Activated naive CD8-positive, alpha-beta T cell treated with anti-CD3 and anti-CD28 coated beads, Interleukin-2, amount 50 U/mL, for 16 hours (primary cell): ENCODE measurements around the gene CFAP70.
"Not testable (repeated sequence)": the region's sequence is repeated elsewhere in the genome, so short reads cannot be mapped to it uniquely, and the experiment has no call there.

Experiments used
- DNase-seq: peaks from one replicate; pipeline ENCODE4 v3.0.0-alpha.2; 2020; ENCODE audit warnings: low read depth, low spot score

Gene CFAP70

GRCh38 chr10:73339436-73339835 lies 19.2 kb downstream of the CFAP70 start:
- DNase-seq = no peak

GRCh38 chr10:73338801-73339368 lies 19.8 kb downstream of the CFAP70 start:
- DNase-seq = no peak

DNA sequence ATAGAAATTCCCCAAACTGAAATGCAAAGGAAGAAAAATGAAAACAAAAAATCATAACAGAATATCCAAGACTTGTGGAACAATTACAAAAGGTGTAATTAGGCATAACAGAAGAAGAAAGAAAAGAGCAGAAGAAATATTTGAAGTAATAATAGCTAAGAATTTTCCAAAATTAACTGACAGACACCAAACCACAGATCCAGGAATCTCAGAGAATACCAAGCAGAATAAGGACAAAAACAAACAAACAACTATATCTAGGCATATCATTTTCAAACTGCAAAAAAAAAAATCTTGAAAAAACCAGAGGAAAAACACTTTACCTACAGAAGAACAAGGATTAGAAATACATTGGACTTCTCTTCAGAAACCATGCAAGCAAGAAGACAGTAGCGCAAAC lies 25.5 kb downstream of the CFAP70 start:
- DNase-seq = no peak

DNA sequence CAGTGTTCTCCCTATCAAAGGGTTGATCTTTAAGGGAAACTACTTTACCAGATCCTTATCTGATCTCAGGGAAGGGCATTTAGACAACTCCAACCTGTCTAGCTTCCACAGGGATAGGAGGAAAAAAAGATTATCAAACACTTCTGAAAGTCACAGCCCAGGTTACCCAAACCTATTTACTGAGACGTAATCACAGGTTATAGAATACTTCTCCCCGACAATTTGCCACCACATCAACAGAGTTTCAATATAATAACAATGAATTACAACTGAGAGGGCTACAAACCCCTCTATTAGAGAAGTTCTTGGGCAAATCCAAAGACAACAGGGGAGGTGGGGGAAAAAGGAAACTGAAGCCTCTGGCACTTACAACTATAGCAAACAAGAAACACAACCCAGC lies 26.3 kb downstream of the CFAP70 start:
- DNase-seq = no peak

DNA sequence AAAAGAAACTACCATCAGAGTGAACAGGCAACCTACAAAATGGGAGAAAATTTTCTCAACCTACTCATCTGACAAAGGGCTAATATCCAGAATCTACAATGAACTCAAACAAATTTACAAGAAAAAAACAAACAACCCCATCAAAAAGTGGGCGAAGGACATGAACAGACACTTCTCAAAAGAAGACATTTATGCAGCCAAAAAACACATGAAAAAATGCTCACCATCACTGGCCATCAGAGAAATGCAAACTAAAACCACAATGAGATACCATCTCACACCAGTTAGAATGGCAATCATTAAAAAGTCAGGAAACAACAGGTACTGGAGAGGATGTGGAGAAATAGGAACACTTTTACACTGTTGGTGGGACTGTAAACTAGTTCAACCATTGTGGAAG lies 30.1 kb downstream of the CFAP70 start:
- not testable (repeated sequence) for DNase-seq

- DNase-seq = not testable (repeated sequence)
Observed at GRCh38 chr10:73325290-73325689, 33.4 kb downstream of the CFAP70 start.

DNA sequence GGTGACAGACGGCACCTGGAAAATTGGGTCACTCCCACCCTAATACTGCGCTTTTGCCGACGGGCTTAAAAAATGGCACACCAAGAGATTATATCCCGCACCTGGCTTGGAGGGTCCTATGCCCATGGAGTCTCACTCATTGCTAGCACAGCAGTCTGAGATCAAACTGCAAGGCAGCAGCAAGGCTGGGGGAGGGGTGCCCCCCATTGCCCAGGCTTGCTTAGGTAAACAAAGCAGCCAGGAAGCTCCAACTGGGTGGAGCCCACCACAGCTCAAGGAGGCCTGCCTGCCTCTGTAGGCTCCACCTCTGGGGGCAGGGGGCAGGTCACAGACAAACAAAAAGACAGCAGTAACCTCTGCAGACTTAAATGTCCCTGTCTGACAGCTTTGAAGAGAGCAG lies 35.1 kb downstream of the CFAP70 start:
- not testable (repeated sequence) for DNase-seq

GRCh38 chr10:73310475-73310874 lies 48.2 kb downstream of the CFAP70 start:
- DNase-seq = no peak

- DNase-seq = no peak
Observed at GRCh38 chr10:73307203-73307800, 51.4 kb downstream of the CFAP70 start.

DNA sequence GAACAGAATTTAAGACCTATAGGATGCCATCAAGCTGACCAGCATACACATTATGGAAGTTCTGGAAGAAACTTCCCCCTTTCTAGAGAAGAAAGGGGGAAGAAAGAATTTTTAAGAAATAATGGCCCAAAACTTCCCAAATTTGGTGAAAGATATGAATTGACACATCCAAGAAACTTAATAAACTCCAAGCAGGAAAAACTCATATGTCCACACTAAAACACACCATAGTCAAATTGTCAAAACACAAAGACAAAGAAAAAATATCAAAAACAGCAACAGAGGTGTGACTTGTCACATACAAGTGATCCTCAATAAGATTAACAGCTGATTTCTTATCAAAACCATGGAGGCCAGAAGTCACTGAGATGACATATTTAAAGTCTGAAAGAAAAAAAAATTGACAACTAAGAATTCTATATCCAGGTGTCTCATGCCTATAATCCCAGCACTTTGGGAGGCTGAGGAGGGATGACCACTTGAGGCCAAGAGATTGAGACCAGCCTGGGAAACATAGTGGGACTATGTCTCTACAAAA lies 52.4 kb downstream of the CFAP70 start:
- DNase-seq = no peak

- DNase-seq = no peak
Observed at GRCh38 chr10:73296946-73297345, 61.7 kb downstream of the CFAP70 start.

DNA sequence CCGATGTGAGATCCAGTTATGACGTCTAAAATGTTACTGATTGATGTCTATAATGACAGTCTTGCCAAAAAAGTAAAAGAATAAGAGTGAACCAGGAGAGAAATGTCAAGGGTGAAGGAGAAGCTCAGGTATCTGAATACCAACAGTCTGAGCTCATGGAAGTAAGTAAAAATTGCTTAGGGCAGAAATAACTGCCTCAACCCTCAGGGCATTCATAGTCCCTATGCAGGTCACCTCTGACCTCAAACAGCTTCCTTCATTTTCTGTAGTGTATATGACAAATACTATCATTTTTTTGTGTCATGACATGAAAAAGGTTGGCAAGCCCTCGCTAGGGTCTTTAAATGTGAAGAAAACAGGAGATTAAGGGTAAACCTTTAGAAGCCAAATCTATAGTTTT lies 65.2 kb downstream of the CFAP70 start:
- no peak for DNase-seq

GRCh38 chr10:73289958-73290357 lies 68.7 kb downstream of the CFAP70 start:
- no peak for DNase-seq

DNA sequence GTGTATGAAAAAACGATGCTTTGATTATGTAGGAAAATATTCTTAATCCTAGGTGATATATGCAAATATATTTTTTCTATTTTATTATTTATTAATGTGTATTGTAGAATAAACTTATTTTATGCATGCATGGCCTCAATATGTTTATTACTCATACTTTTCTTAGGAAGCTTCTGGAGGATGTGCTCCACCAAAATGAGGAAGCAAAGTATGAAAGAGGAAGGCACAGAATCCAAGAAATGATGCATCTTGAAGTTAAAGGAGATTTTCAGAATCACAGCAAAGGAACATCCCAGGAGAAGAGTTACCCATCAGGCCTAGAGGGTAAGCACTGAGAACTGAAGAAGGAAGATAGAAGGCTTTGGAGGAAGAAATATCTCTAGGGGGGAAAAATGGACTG lies 71.2 kb downstream of the CFAP70 start:
- DNase-seq = no peak

- no peak for DNase-seq
Observed at GRCh38 chr10:73281097-73281496, 77.6 kb downstream of the CFAP70 start.

DNA sequence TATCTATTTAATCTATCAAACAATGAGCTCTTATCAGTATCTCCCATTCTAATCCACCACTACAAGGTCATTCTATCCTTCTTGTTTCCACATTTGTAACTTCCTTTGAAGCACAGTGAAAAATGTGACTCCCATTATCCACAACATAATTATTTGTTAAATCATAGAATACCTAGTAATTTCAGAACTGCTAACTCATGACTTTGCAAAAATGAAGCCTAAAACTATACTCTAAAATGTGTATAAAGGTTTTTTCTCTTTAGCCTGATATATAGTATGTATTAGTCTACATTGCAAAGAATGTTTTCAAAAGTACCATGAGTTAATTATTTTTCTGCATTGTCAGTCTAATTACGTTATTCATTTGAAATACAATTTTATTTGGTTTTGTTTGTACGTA lies 94.2 kb downstream of the CFAP70 start:
- DNase-seq = no peak

DNA sequence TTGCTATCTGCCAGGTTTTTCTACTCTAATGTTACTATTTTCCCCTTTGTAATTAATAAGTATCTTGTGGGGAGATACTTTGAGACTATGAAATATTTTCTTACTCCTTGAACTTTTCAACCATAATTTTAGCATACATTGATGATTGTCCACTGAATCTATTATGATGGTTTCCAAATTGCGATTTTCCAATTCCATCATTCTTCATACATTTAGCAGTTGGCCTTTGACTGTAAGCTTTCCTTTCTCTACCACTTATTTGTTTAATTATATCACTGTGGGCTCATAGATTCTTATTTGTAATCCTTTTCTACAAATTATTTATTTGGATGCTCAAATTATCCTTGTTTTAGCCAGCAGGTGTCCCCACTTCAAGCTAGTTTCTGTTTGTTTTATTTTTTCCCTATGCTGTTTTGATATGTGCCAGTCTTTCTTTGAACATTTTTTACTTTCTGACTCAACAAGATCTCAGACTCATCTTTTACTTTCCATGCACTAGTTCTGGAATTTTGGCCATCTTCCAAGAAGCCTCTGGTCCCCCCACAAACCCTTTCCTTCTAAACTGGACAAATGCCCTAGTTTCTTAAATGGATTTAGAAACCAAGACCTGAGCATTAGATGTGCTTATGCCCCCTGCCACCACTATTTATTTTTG lies 94.8 kb downstream of the CFAP70 start:
- DNase-seq = no peak

GRCh38 chr10:73262880-73263555 lies 95.6 kb downstream of the CFAP70 start:
- no peak for DNase-seq

DNA sequence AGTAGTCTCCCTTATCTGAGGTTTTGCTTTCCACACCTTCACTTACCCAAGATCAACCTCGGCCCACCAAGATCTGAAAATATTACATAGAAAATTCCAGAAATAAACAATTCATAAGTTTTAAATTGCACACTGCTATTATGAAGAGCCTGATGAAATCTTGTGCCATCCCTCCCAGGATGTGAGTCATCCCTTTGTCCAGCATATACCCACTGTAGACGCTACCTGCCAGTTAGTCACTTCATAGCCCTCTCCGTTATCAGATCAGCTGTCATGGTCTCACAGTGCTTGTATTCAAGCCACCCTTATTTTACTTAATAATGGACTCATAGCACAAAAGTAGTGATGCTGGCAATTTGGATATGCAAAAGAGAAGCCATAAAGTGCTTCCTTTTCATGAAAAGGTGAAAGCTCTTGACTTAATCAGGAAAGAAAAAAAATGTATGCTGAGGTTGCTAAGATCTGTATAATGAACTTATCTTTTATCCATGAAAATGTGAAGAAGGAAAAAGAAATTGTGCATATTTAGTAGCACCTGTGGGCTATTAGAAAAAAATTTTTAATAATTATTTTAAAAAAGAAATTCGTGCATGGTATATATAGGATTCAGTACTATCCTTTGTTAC lies 96.4 kb downstream of the CFAP70 start:
- DNase-seq = no peak

- DNase-seq = no peak
Observed at GRCh38 chr10:73261362-73261995, 97.2 kb downstream of the CFAP70 start.

DNA sequence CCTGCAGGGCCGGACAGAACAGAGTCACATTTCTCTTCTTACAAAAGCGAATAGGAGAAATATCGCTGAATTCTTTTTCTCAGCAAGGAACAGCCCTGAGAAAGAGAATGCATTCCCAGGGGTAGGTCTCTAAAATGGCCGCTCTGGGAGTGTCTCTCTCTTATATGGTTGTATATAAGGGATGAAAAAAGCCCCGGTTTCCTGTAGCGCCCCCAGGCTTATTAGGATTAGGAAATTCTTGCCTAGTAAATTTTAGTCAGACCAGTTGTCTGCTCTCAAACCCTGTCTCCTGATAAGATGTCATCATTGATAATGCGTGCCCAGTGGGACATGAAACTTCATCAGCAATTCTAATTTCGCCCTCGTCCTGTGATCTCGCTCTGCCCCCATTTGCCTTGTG lies 100.1 kb downstream of the CFAP70 start:
- not testable (repeated sequence) for DNase-seq

- no peak for DNase-seq
Observed at GRCh38 chr10:73253225-73253555, 105.5 kb downstream of the CFAP70 start.
